GM23338 (cell line): ENCODE data around the gene GOLM1.

Source experiments
- CREB1 ChIP-seq: fragments of 250-450 bp; sonication (Bioruptor Pico); IDR thresholded peaks from 2 replicates; pipeline ENCODE4 v1.5.0; 2020; ENCODE audit warnings: low read depth, mild to moderate bottlenecking, moderate library complexity
- CTCF ChIP-seq, 2 experiments: fragments of 200-600 bp in 1 of 2; sonication (generic) in 1 of 2; conservative IDR thresholded peaks; 2 replicates each; pipeline versions ENCODE4 v1.5.1 to v1.6.1; 2016 to 2017; ENCODE audit warnings: antibody characterized with exemption in 2 of 2, low read depth in 2 of 2, mild to moderate bottlenecking in 2 of 2, moderate library complexity in 1 of 2
- EZH2 ChIP-seq: fragments of 200-600 bp; sonication (generic); IDR thresholded peaks from one replicate; pipeline ENCODE4 v1.8.0; 2017; ENCODE audit warnings: antibody characterized with exemption, mild to moderate bottlenecking, low read depth; ENCODE audit not compliant: unreplicated experiment
- JUNB ChIP-seq: IDR thresholded peaks from one replicate; pipeline ENCODE4 v1.6.1; 2016; ENCODE audit warnings: antibody characterized with exemption; ENCODE audit not compliant: unreplicated experiment
- NANOG ChIP-seq: IDR thresholded peaks from 2 replicates; pipeline ENCODE4 v1.6.1; 2016; ENCODE audit warnings: antibody characterized with exemption, borderline replicate concordance
- REST ChIP-seq: IDR thresholded peaks from one replicate; pipeline ENCODE4 v1.6.1; 2018; ENCODE audit warnings: antibody characterized with exemption; ENCODE audit not compliant: unreplicated experiment

- TF ChIP-seq REST (no peak), CTCF (conservative IDR thresholded peaks at IDR 0.05; ENCODE audit: low read depth in 2 of 2) (peak in 1 of 2 experiments; percentile 12; a peak in 1 of 4 replicates), EZH2 (no peak), CREB1 (no peak), JUNB (no peak), NANOG (no peak)
Observed at GRCh38 chr9:86098824-86099700, at the start of gene GOLM1.
